Spleen (tissue), 11 donors: ENCODE measurements around the gene CENPP. TPM values are rescaled to one million over a fixed set of nuclear protein-coding genes. Genes with fewer than 3 reads are reported as not detected.
A peak's percentile ranks its signal among the peaks of the same experiment; 100 is the strongest.

Source experiments
- DNase-seq: peaks from one replicate; pipeline ENCODE4 v3.0.0-alpha.2; 2020
- H3K27ac ChIP-seq, 8 donors: fragments of 200-600 bp; sonication (generic) in 7 of 8; 1 replicate in 4 of 8; 2 replicates in 4 of 8; pipeline versions ENCODE4 v1.5.0 to v1.8.0; 2016 to 2021; ENCODE audit warnings: inconsistent platforms in 4 of 8, mild to moderate bottlenecking in 4 of 8, moderate library complexity in 1 of 8
- H3K27me3 ChIP-seq, 7 donors: fragments of 200-600 bp; sonication (generic) in 6 of 7; replicated peaks in 1 of 7; 1 replicate in 4 of 7; 2 replicates in 3 of 7; pipeline versions ENCODE4 v1.5.0 to v1.8.0; 2016 to 2021; ENCODE audit warnings: inconsistent platforms in 3 of 7, mild to moderate bottlenecking in 1 of 7
- H3K36me3 ChIP-seq, 6 donors: fragments of 200-600 bp; sonication (generic) in 5 of 6; 1 replicate in 4 of 6; 2 replicates in 2 of 6; pipeline versions ENCODE4 v1.5.0 to v1.8.0; 2016 to 2021; ENCODE audit warnings: inconsistent platforms in 2 of 6
- H3K4me1 ChIP-seq, 6 donors: fragments of 200-600 bp; sonication (generic) in 5 of 6; 1 replicate in 3 of 6; 2 replicates in 3 of 6; pipeline versions ENCODE4 v1.5.0 to v1.8.0; 2016 to 2021; ENCODE audit warnings: inconsistent platforms in 3 of 6
- H3K4me3 ChIP-seq, 8 donors: fragments of 200-600 bp; sonication (generic) in 7 of 8; 1 replicate in 4 of 8; 2 replicates in 4 of 8; pipeline versions ENCODE4 v1.5.0 to v1.8.0; 2016 to 2021; ENCODE audit warnings: inconsistent platforms in 4 of 8, mild to moderate bottlenecking in 4 of 8, moderate library complexity in 2 of 8
- H3K9me3 ChIP-seq, 8 donors: fragments of 200-600 bp; sonication (generic) in 7 of 8; 1 replicate in 4 of 8; 2 replicates in 4 of 8; pipeline versions ENCODE4 v1.5.0 to v1.8.0; 2016 to 2021; ENCODE audit warnings: inconsistent platforms in 4 of 8
- POLR2A ChIP-seq, 3 donors: fragments of 450-650 bp; IDR thresholded peaks; one replicate each; pipeline ENCODE4 v1.5.1; 2017; ENCODE audit warnings: antibody characterized with exemption in 3 of 3, mild to moderate bottlenecking in 1 of 3
- POLR2AphosphoS5 ChIP-seq, 3 donors: sonication (generic); formaldehyde crosslinking; IDR thresholded peaks; one replicate each; pipeline ENCODE4 v1.5.1; 2017; ENCODE audit warnings: antibody characterized with exemption in 3 of 3
- WGBS, 5 donors: extraction: QIAGEN DNeasy Blood & Tissue Kit in 3 of 5; methylation state at CpG; one replicate each; pipeline versions ENCODE4 v1.1.5 to v1.1.7; 2013 to 2018; 5-methylcytosine and 5-hydroxymethylcytosine counted together
- intact Hi-C: fragments of 100-400 bp; cut with DNase I; formaldehyde crosslinking; loops from one replicate; pipeline ENCODE4 v1.15.0; 2023; ENCODE audit warnings: low total_unique reads
- polyA plus RNA-seq, 3 donors: library from polyadenylated mRNA; stranded (reverse); fragments of 200-250 nt; gene quantifications; one replicate each; pipeline ENCODE4 v1.2.1, GENCODE V29; 2013
- total RNA-seq, 7 donors: library from RNA; depleted of rRNA in 3 of 7; stranded (reverse); fragments of >200 nt in 3 of 7; fragmentation: NEBNext Ultra II Directional in 4 of 7; extraction: Animal tissue kit (Norgen Biotek cat#: 25700) in 4 of 7; gene quantifications; one replicate each; pipeline versions ENCODE4 v1.1.0 to v1.2.1, GENCODE V29; 2016 to 2021
- TF ChIP-seq, protein P1 (sequence below), 11 experiments: fragments of 200-600 bp in 7 of 11; fragments of 450-650 bp in 4 of 11; sonication (generic) in 4 of 11; IDR thresholded peaks in 8 of 11; conservative IDR thresholded peaks in 3 of 11; 1 replicate in 7 of 11; 2 replicates in 4 of 11; pipeline versions ENCODE4 v1.4.0 to v1.8.0; 2016 to 2021; ENCODE audit warnings: antibody characterized with exemption in 11 of 11, inconsistent platforms in 4 of 11, mild to moderate bottlenecking in 1 of 11
- donor health status: healthy with polysubstance abuse.
- donor health status: DM: no; HTN: no; CAD: no; lungs with moderate emphysema.
- donor health status: DM: no; HTN: no; CAD: no.
- donor health status: Bipolar disorder and iron deficiency.
- donor health status: healthy.
- donor health status: DM: no; HTN: no; CAD: no.
- donor health status: DM: yes; HTN: yes; CAD: no.

CENPP gene
- total and polyA plus RNA-seq, 10 donors = 1.7 to 15.8 (median 6.2) TPM

DNA sequence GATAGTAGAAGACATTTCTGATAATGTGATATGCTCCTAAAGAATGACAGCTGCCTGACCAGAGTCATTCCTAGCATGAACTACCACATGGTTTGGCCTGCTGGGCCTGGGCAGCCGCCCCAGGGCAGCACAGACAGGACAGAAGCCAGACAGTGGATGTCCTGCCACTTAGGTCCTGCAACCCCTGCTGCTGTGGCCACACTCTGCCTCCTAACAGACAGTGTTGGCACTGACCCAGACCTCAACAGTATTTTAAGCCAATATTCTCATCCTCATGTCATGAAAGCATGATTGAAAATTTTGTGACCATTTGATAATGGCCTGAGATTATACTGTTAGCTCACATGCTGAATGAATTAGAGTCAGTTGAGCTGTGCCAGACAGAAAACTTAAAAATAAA, 15.8 kb downstream of the CENPP start:
- no peak for DNase-seq
- Histone ChIP-seq H3K36me3 (peaks cover 0 to 51% (median 14%) of the 10 kb centered on the region in 6 donors), H3K9me3 (peaks cover 0 to 18% (median 11%) of the 10 kb centered on the region in 8 donors), H3K4me1 (no peaks in the 10 kb centered on the region), H3K27ac (no peak overlapping the region), H3K27me3 (no peaks in the 10 kb centered on the region), H3K4me3 (no peak overlapping the region)
- WGBS, 5 donors = 88 to 100% (median 98%) methylated on average over 1 of the region's 1 CpG
- intact Hi-C loops = no loop called here
- TF ChIP-seq POLR2AphosphoS5 (IDR thresholded peaks at IDR 0.05) (no peak), POLR2A (IDR thresholded peaks at IDR 0.05) (no peak)
- TF ChIP-seq, protein P1, sequence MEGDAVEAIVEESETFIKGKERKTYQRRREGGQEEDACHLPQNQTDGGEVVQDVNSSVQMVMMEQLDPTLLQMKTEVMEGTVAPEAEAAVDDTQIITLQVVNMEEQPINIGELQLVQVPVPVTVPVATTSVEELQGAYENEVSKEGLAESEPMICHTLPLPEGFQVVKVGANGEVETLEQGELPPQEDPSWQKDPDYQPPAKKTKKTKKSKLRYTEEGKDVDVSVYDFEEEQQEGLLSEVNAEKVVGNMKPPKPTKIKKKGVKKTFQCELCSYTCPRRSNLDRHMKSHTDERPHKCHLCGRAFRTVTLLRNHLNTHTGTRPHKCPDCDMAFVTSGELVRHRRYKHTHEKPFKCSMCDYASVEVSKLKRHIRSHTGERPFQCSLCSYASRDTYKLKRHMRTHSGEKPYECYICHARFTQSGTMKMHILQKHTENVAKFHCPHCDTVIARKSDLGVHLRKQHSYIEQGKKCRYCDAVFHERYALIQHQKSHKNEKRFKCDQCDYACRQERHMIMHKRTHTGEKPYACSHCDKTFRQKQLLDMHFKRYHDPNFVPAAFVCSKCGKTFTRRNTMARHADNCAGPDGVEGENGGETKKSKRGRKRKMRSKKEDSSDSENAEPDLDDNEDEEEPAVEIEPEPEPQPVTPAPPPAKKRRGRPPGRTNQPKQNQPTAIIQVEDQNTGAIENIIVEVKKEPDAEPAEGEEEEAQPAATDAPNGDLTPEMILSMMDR (IDR thresholded peaks at IDR 0.05 in 8 of 11, conservative IDR thresholded peaks at IDR 0.05 in 3 of 11) = no peak

DNA sequence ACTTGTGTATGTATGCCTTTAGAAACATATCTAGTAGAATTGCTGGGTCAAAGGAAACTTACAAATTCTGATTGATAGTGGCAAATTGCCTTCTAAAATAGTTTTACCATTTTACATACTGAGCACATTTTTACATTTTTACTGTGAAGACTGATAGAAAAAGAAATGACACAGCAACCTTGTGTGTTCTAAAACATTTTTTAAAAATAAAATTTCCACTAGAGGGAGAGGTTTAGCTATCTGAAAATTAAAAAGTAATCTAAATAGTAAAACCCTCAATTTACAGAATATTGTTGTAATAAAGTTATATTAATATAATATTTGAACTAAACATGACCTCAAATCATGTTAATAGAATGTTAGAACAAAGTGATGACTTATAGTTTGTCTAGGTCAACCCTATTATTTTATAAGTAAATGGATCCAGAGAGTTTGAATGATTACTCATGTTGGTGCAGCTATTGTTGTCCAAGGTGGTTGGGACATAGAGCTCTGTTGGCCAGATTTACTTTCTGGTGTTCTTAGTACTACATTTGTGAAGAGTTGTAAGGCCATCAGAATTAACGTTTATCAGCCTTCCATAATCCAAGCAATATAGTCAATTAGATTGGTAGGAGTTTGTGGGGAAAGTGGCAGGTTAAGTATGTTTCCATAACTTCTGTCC, 17.2 kb downstream of the CENPP start:
- peaks cover 0 to 37% (median 11%) of the 10 kb centered on the region in 6 donors for H3K36me3 ChIP-seq
- H3K4me3 ChIP-seq = no peak overlapping the region
- H3K9me3 ChIP-seq = peaks cover 0 to 18% (median 11%) of the 10 kb centered on the region in 8 donors
- 85 to 100% (median 90%) methylated on average over 1 of the region's 1 CpG for WGBS, 5 donors
- no peak overlapping the region for H3K27ac ChIP-seq
- H3K27me3 ChIP-seq = no peaks in the 10 kb centered on the region
- intact Hi-C loops = no loop called here
- TF ChIP-seq POLR2AphosphoS5 (IDR thresholded peaks at IDR 0.05) (no peak), POLR2A (IDR thresholded peaks at IDR 0.05) (no peak)
- TF ChIP-seq, protein P1 (IDR thresholded peaks at IDR 0.05 in 8 of 11, conservative IDR thresholded peaks at IDR 0.05 in 3 of 11) = peak in 1 of 11 experiments; percentile 7
- no peaks in the 10 kb centered on the region for H3K4me1 ChIP-seq
- no peak for DNase-seq

DNA sequence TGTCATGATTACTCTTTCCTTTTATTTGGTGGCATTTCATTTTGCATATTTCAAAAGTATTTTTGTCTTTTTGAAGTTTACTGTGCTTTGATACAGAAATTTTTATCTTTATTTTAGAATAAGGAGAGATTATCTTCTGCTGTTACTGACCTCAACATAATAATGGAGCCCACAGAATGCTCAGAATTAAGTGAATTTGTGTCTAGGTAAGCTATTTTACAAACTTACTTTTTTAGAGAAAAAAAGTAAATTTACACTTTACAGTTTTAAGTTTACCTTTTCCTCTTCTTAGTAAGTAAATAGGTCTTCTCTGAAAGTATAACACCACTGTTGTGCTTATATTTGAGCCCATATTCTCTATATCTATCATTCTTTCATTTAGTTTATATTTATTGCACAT, 19.8 kb downstream of the CENPP start:
- intact Hi-C loops = no loop called here
- no peak overlapping the region for H3K27ac ChIP-seq
- TF ChIP-seq POLR2A (IDR thresholded peaks at IDR 0.05) (no peak), POLR2AphosphoS5 (IDR thresholded peaks at IDR 0.05) (no peak)
- no peaks in the 10 kb centered on the region for H3K27me3 ChIP-seq
- no peak for DNase-seq
- H3K36me3 ChIP-seq = peaks cover 0 to 27% (median 0%) of the 10 kb centered on the region in 6 donors
- no peaks in the 10 kb centered on the region for H3K4me1 ChIP-seq
- H3K9me3 ChIP-seq = peaks cover 0 to 12% (median 10%) of the 10 kb centered on the region in 8 donors
- H3K4me3 ChIP-seq = no peak overlapping the region

DNA sequence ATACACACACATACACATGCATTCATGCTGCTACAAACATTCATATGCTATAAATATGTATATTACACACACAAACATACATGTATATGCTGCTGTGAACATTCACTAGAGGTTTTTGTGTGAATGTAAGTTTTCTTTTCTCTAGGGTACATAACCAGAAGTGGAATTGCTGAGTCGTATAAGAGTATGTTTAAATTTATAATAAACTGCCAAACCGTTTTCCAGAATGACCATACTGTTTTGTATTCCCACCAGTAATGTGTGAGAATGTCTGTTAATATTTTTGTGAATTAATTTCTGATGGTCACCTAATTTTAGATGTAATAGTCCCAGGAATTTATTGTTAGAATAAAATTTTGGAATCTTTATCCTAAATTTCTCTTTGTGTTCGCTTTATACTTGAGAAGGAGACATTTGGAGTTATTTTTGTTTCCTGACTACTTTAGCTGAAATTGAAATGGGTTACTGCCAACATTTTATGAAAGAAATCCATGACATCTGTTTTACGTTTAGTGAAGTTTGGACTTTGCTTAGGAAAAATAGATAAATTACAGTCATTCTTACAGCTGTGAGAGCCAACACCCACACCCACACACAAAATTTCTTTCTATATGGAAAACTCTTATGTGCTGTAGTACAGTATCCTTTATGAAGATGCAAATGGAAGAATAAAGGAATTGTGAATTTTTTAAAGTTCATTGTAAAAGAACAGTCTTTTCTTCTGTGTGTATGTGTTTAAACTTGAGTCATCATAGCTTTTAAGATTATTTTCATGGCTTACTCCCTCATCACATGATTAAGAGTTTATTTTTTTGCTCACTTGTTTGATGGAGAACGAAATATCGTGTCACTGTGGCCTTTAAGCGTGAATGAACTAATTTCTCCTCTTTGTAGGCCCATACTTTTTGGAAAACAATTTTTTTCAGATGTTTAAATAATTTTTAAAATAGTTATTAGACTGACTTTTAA, 24.3 kb downstream of the CENPP start:
- H3K27me3 ChIP-seq = no peaks in the 10 kb centered on the region
- peaks cover 0 to 13% (median 9%) of the 10 kb centered on the region in 8 donors for H3K9me3 ChIP-seq
- no peak overlapping the region for H3K4me3 ChIP-seq
- H3K36me3 ChIP-seq = peaks cover 0 to 24% (median 0%) of the 10 kb centered on the region in 6 donors
- 70 to 85% (median 78%) methylated on average over 7 of the region's 7 CpGs for WGBS, 5 donors
- peaks cover 0 to 6% (median 0%) of the 10 kb centered on the region in 6 donors for H3K4me1 ChIP-seq
- H3K27ac ChIP-seq = peak overlapping the region in 4 of 8 donors; percentile 14 to 34 (median 27)
- TF ChIP-seq, protein P1 (IDR thresholded peaks at IDR 0.05 in 8 of 11, conservative IDR thresholded peaks at IDR 0.05 in 3 of 11) = no peak
- DNase-seq = no peak
- intact Hi-C loops = no loop called here
